Liver (tissue), 9 donors: ENCODE measurements around the gene SLC26A5. TPM values are rescaled to one million over a fixed set of nuclear protein-coding genes. Genes with fewer than 3 reads are reported as not detected.

Experiments
- DNase-seq: peaks from one replicate; pipeline ENCODE4 v3.0.0-alpha.2; 2017; ENCODE audit warnings: low spot score
- H3K27ac ChIP-seq, 2 donors: one replicate each; pipeline ENCODE4 v1.7.0; 2013; ENCODE audit warnings: inconsistent platforms in 2 of 2, low read length in 2 of 2, control low read depth in 1 of 2, low read depth in 1 of 2, mild to moderate bottlenecking in 1 of 2
- H3K27me3 ChIP-seq, 4 donors: one replicate each; pipeline versions ENCODE4 v1.6.1 to v1.7.0; 2013; ENCODE audit warnings: low read length in 3 of 4, inconsistent platforms in 1 of 4, mild to moderate bottlenecking in 1 of 4, moderate library complexity in 1 of 4; ENCODE audit not compliant: control insufficient read depth in 4 of 4, insufficient read depth in 4 of 4
- H3K36me3 ChIP-seq, 4 donors: one replicate each; pipeline versions ENCODE4 v1.6.1 to v1.7.0; 2013; ENCODE audit warnings: low read length in 3 of 4, mild to moderate bottlenecking in 3 of 4, low read depth in 1 of 4, moderate library complexity in 1 of 4; ENCODE audit not compliant: control insufficient read depth in 4 of 4, insufficient read depth in 3 of 4
- H3K4me1 ChIP-seq, 4 donors: one replicate each; pipeline versions ENCODE4 v1.6.1 to v1.7.0; 2013; ENCODE audit warnings: low read length in 3 of 4, mild to moderate bottlenecking in 3 of 4, moderate library complexity in 1 of 4; ENCODE audit not compliant: control insufficient read depth in 4 of 4, insufficient read depth in 4 of 4
- H3K4me3 ChIP-seq, 3 donors: one replicate each; pipeline versions ENCODE4 v1.6.1 to v1.7.0; 2013; ENCODE audit warnings: low read length in 3 of 3, control low read depth in 1 of 3, low read depth in 1 of 3, mild to moderate bottlenecking in 1 of 3
- H3K9ac ChIP-seq, 2 donors: one replicate each; pipeline ENCODE4 v1.7.0; 2013; ENCODE audit warnings: low read length in 2 of 2, mild to moderate bottlenecking in 2 of 2, moderate library complexity in 2 of 2, control low read depth in 1 of 2, low read depth in 1 of 2
- H3K9me3 ChIP-seq, 4 donors: one replicate each; pipeline versions ENCODE4 v1.6.1 to v1.7.0; 2013; ENCODE audit warnings: low read length in 3 of 4; ENCODE audit not compliant: control insufficient read depth in 4 of 4
- ATF3 ChIP-seq: IDR thresholded peaks from 2 replicates; pipeline ENCODE4 v1.6.1; 2016; ENCODE audit warnings: antibody characterized with exemption
- CTCF ChIP-seq: fragments of 150-350 bp; IDR thresholded peaks from 2 replicates; pipeline ENCODE4 v1.5.1; 2017; ENCODE audit warnings: improper control_type of control experiment, low read depth, low read length; ENCODE audit not compliant: missing input control
- EGR1 ChIP-seq, 2 donors: IDR thresholded peaks; 2 replicates each; pipeline ENCODE4 v1.6.1; 2016 to 2018; ENCODE audit warnings: antibody characterized with exemption in 2 of 2, low read depth in 2 of 2
- FOXA2 ChIP-seq: IDR thresholded peaks from 2 replicates; pipeline ENCODE4 v1.6.1; 2016; ENCODE audit warnings: antibody characterized with exemption
- HNF4A ChIP-seq, 2 donors: conservative IDR thresholded peaks; 2 replicates each; pipeline ENCODE4 v1.6.1; 2016; ENCODE audit warnings: antibody characterized with exemption in 2 of 2, mild to moderate bottlenecking in 2 of 2
- MAX ChIP-seq: IDR thresholded peaks from 2 replicates; pipeline ENCODE4 v1.6.1; 2016; ENCODE audit warnings: antibody characterized with exemption
- RAD21 ChIP-seq, 2 donors: IDR thresholded peaks; 2 replicates each; pipeline ENCODE4 v1.6.1; 2016; ENCODE audit warnings: antibody characterized with exemption in 2 of 2, mild to moderate bottlenecking in 2 of 2
- REST ChIP-seq: IDR thresholded peaks from 2 replicates; pipeline ENCODE4 v1.6.1; 2016; ENCODE audit warnings: antibody characterized with exemption, mild to moderate bottlenecking
- RXRA ChIP-seq, 2 donors: IDR thresholded peaks; 2 replicates each; pipeline ENCODE4 v1.6.1; 2017 to 2018; ENCODE audit warnings: antibody characterized with exemption in 2 of 2, mild to moderate bottlenecking in 1 of 2
- SP1 ChIP-seq: IDR thresholded peaks from 2 replicates; pipeline ENCODE4 v1.6.1; 2018; ENCODE audit warnings: antibody characterized with exemption, mild to moderate bottlenecking
- TAF1 ChIP-seq: conservative IDR thresholded peaks from 2 replicates; pipeline ENCODE4 v1.6.1; 2016; ENCODE audit warnings: antibody characterized with exemption, mild to moderate bottlenecking
- YY1 ChIP-seq: IDR thresholded peaks from 2 replicates; pipeline ENCODE4 v1.6.1; 2016; ENCODE audit warnings: antibody characterized with exemption, mild to moderate bottlenecking
- WGBS: extraction: QIAGEN DNeasy Blood & Tissue Kit; methylation state at CpG from one replicate; pipeline ENCODE4 v1.1.7; 2013; 5-methylcytosine and 5-hydroxymethylcytosine counted together
- polyA plus RNA-seq, 2 donors: library from polyadenylated mRNA; stranded (reverse) in 1 of 2; unstranded in 1 of 2; fragments of 200-250 nt in 1 of 2; fragments of >200 nt in 1 of 2; fragmentation: Nextera tagmentation in 1 of 2; extraction: Ambion mirVana in 1 of 2; gene quantifications; one replicate each; pipeline versions ENCODE4 v1.2.1 to v1.2.3, GENCODE V29; 2013 to 2015
- total RNA-seq, 2 donors: library from RNA; depleted of rRNA; stranded (reverse); fragments of >200 nt; gene quantifications; one replicate each; pipeline ENCODE4 v1.2.3, GENCODE V29; 2014
- donor health status: healthy.
- donor health status: healthy.
- donor health status: healthy.
- donor health status: healthy.
- donor health status: healthy.

The SLC26A5 gene
- total and polyA plus RNA-seq, 4 donors: 0.09 to 1.1 (median 0.45) TPM

- WGBS: 98% methylated on average over 2 of the region's 2 CpGs
- TF ChIP-seq EGR1 (IDR thresholded peaks at IDR 0.05; ENCODE audit: low read depth in 2 of 2) (no peak), YY1 (no peak), RAD21 (IDR thresholded peaks at IDR 0.05) (no peak), CTCF (no peak), HNF4A (conservative IDR thresholded peaks at IDR 0.05) (no peak)
- peaks cover 7 to 35% (median 27%) of the 10 kb centered on the region in 4 donors for H3K36me3 ChIP-seq
- H3K9me3 ChIP-seq: no peaks in the 10 kb centered on the region
- H3K4me1 ChIP-seq: peaks cover 5 to 10% (median 8%) of the 10 kb centered on the region in 4 donors
- no peak for DNase-seq
- no peaks in the 10 kb centered on the region for H3K27me3 ChIP-seq
- no peak overlapping the region for H3K9ac ChIP-seq
- H3K4me3 ChIP-seq: no peak overlapping the region
- no peak overlapping the region for H3K27ac ChIP-seq
Observed at GRCh38 chr7:103338864-103339263, 107.1 kb downstream of the SLC26A5 start.

GRCh38 chr7:103336761-103337160 is 109.2 kb downstream of the SLC26A5 start:
- 87% methylated on average over 2 of the region's 2 CpGs for WGBS
- Histone ChIP-seq H3K4me1 (peaks cover 0 to 3% (median 1%) of the 10 kb centered on the region in 4 donors), H3K4me3 (no peak overlapping the region), H3K27ac (no peak overlapping the region), H3K36me3 (peaks cover 8 to 37% (median 30%) of the 10 kb centered on the region in 4 donors), H3K9me3 (no peaks in the 10 kb centered on the region), H3K9ac (no peak overlapping the region), H3K27me3 (no peaks in the 10 kb centered on the region)
- TF ChIP-seq HNF4A (conservative IDR thresholded peaks at IDR 0.05): no peak
- TF ChIP-seq FOXA2: no peak
- no peak for TF ChIP-seq CTCF
- TF ChIP-seq YY1: no peak
- no peak for TF ChIP-seq TAF1
- TF ChIP-seq REST: no peak
- no peak for TF ChIP-seq MAX
- TF ChIP-seq RAD21 (IDR thresholded peaks at IDR 0.05): no peak
- TF ChIP-seq RXRA (IDR thresholded peaks at IDR 0.05): no peak
- no peak for TF ChIP-seq ATF3
- no peak for TF ChIP-seq SP1
- no peak for DNase-seq
